GM23338 (cell line): Measurements from ENCODE around the gene JPH4. TPM values are rescaled to one million over a fixed set of nuclear protein-coding genes. Genes with fewer than 3 reads are reported as not detected.

ENCODE experiments used
- ATAC-seq: fragments of 200-7000 bp; cut with Tn5 transposase; 3 replicates; pipeline ENCODE4 v1.9.1; 2020
- DNase-seq: peaks from one replicate; pipeline ENCODE4 v3.0.0-alpha.2; 2015; ENCODE audit warnings: low spot score
- H2AFZ ChIP-seq: fragments of 200-600 bp; sonication (generic); 2 replicates; pipeline ENCODE4 v1.8.0; 2016; ENCODE audit warnings: antibody characterized with exemption, mild to moderate bottlenecking, moderate library complexity
- H3F3A ChIP-seq: fragments of 200-600 bp; sonication (generic); replicated peaks from 2 replicates; pipeline ENCODE4 v1.8.0; 2017; ENCODE audit warnings: antibody characterized with exemption, mixed run types, low read depth
- H3K27ac ChIP-seq: fragments of 200-600 bp; sonication (generic); 2 replicates; pipeline ENCODE4 v1.6.1; 2016; ENCODE audit warnings: low read depth
- H3K27me3 ChIP-seq: fragments of 200-600 bp; sonication (generic); 2 replicates; pipeline ENCODE4 v1.8.0; 2016; ENCODE audit warnings: mild to moderate bottlenecking, mixed run types, moderate library complexity; ENCODE audit not compliant: insufficient read depth
- H3K36me3 ChIP-seq: fragments of 200-600 bp; sonication (generic); 2 replicates; pipeline ENCODE4 v1.8.0; 2016; ENCODE audit warnings: mild to moderate bottlenecking; ENCODE audit not compliant: insufficient read depth
- H3K4me1 ChIP-seq: fragments of 200-600 bp; sonication (generic); 2 replicates; pipeline ENCODE4 v1.8.0; 2016; ENCODE audit warnings: mild to moderate bottlenecking, moderate library complexity; ENCODE audit not compliant: insufficient read depth
- H3K4me2 ChIP-seq: fragments of 200-600 bp; sonication (generic); 2 replicates; pipeline ENCODE4 v1.7.1; 2017; ENCODE audit warnings: mixed run types
- H3K4me3 ChIP-seq: fragments of 200-600 bp; sonication (generic); 2 replicates; pipeline ENCODE4 v1.6.1; 2016; ENCODE audit warnings: mixed run types
- H3K79me2 ChIP-seq: fragments of 200-600 bp; sonication (generic); replicated peaks from 2 replicates; pipeline ENCODE4 v1.8.0; 2017; ENCODE audit warnings: mild to moderate bottlenecking; ENCODE audit not compliant: insufficient read depth
- H3K9me2 ChIP-seq: fragments of 200-600 bp; sonication (generic); 2 replicates; pipeline ENCODE4 v1.8.0; 2017; ENCODE audit not compliant: insufficient read depth
- H4K20me1 ChIP-seq: fragments of 200-600 bp; sonication (generic); replicated peaks from 2 replicates; pipeline ENCODE4 v1.8.0; 2017; ENCODE audit warnings: mild to moderate bottlenecking; ENCODE audit not compliant: insufficient read depth
- H3K27ac Mint-ChIP-seq: 2 replicates; pipeline ENCODE4 v1.8.0; 2020; ENCODE audit warnings: inconsistent platforms, mild to moderate bottlenecking, moderate library complexity, mixed read lengths
- H3K27me3 Mint-ChIP-seq: 3 replicates; pipeline ENCODE4 v1.8.0; 2022; ENCODE audit warnings: low read depth, mild to moderate bottlenecking, moderate library complexity, mixed read lengths, inconsistent platforms; ENCODE audit not compliant: insufficient read depth, poor library complexity
- H3K36me3 Mint-ChIP-seq: 3 replicates; pipeline ENCODE4 v1.8.0; 2021; ENCODE audit warnings: low read depth, mild to moderate bottlenecking, inconsistent platforms, moderate library complexity, mixed read lengths
- H3K4me1 Mint-ChIP-seq: 3 replicates; pipeline ENCODE4 v1.8.0; 2020; ENCODE audit warnings: mild to moderate bottlenecking, inconsistent platforms, mixed read lengths
- H3K4me3 Mint-ChIP-seq: 3 replicates; pipeline ENCODE4 v1.8.0; 2021; ENCODE audit warnings: moderate library complexity, mild to moderate bottlenecking, inconsistent platforms, mixed read lengths
- H3K9me3 Mint-ChIP-seq: 3 replicates; pipeline ENCODE4 v1.8.0; 2020; ENCODE audit warnings: moderate library complexity, mild to moderate bottlenecking, inconsistent platforms, mixed read lengths
- CREB1 ChIP-seq: fragments of 250-450 bp; sonication (Bioruptor Pico); IDR thresholded peaks from 2 replicates; pipeline ENCODE4 v1.5.0; 2020; ENCODE audit warnings: low read depth, mild to moderate bottlenecking, moderate library complexity
- CTCF ChIP-seq, 2 experiments: fragments of 200-600 bp in 1 of 2; sonication (generic) in 1 of 2; conservative IDR thresholded peaks; 2 replicates each; pipeline versions ENCODE4 v1.5.1 to v1.6.1; 2016 to 2017; ENCODE audit warnings: antibody characterized with exemption in 2 of 2, low read depth in 2 of 2, mild to moderate bottlenecking in 2 of 2, moderate library complexity in 1 of 2
- ETS1 ChIP-seq: IDR thresholded peaks from 2 replicates; pipeline ENCODE4 v1.6.1; 2016; ENCODE audit warnings: antibody characterized with exemption
- EZH2 ChIP-seq: fragments of 200-600 bp; sonication (generic); IDR thresholded peaks from one replicate; pipeline ENCODE4 v1.8.0; 2017; ENCODE audit warnings: antibody characterized with exemption, mild to moderate bottlenecking, low read depth; ENCODE audit not compliant: unreplicated experiment
- EZH2phosphoT487 ChIP-seq: fragments of 200-600 bp; sonication (generic); IDR thresholded peaks from one replicate; pipeline ENCODE4 v1.8.1; 2018; ENCODE audit warnings: antibody characterized with exemption; ENCODE audit not compliant: unreplicated experiment
- JUNB ChIP-seq: IDR thresholded peaks from one replicate; pipeline ENCODE4 v1.6.1; 2016; ENCODE audit warnings: antibody characterized with exemption; ENCODE audit not compliant: unreplicated experiment
- NANOG ChIP-seq: IDR thresholded peaks from 2 replicates; pipeline ENCODE4 v1.6.1; 2016; ENCODE audit warnings: antibody characterized with exemption, borderline replicate concordance
- POLR2AphosphoS5 ChIP-seq: IDR thresholded peaks from 2 replicates; pipeline ENCODE4 v1.6.1; 2016; ENCODE audit warnings: antibody characterized with exemption, low read depth
- REST ChIP-seq: IDR thresholded peaks from one replicate; pipeline ENCODE4 v1.6.1; 2018; ENCODE audit warnings: antibody characterized with exemption; ENCODE audit not compliant: unreplicated experiment
- STAT1 ChIP-seq: IDR thresholded peaks from one replicate; pipeline ENCODE4 v1.6.1; 2016; ENCODE audit warnings: antibody characterized with exemption; ENCODE audit not compliant: unreplicated experiment
- ZNF114 ChIP-seq: fragments of 250-450 bp; sonication (Bioruptor Pico); IDR thresholded peaks from 2 replicates; pipeline ENCODE4 v1.5.0; 2020; ENCODE audit warnings: mild to moderate bottlenecking, moderate library complexity
- ZNF462 ChIP-seq: fragments of 250-450 bp; sonication (Bioruptor Pico); IDR thresholded peaks from 2 replicates; pipeline ENCODE4 v1.5.0; 2020; ENCODE audit warnings: mild to moderate bottlenecking, moderate library complexity
- polyA plus RNA-seq: library from polyadenylated mRNA; unstranded; fragments of >200 nt; fragmentation: Nextera tagmentation; extraction: Ambion mirVana; gene quantifications from 2 replicates; pipeline ENCODE4 v1.2.1, GENCODE V29; 2016
- total RNA-seq: library from RNA; depleted of rRNA; stranded (reverse); fragments of >200 nt; shearing (Covaris generic); gene quantifications from 2 replicates; pipeline ENCODE4 v1.2.3, GENCODE V29; 2014

The JPH4 gene
- total and polyA plus RNA-seq, 2 experiments from 2014 or later: 11.0 to 29.9 TPM

GRCh38 chr14:23618415-23618988 lies 39.9 kb upstream of the JPH4 start:
- H2AFZ ChIP-seq: no peak overlapping the region
- ATAC-seq: no peak
- H3K36me3 Mint-ChIP-seq: peaks cover 3% of the 10 kb centered on the region; the same call in 2 of the 3 replicates
- no peak for DNase-seq
- peaks cover 7% of the 10 kb centered on the region for H3K27me3 Mint-ChIP-seq
- H3K79me2 ChIP-seq: no peaks in the 10 kb centered on the region
- no peak overlapping the region for H3K27ac ChIP-seq
- no peak overlapping the region for H3K27ac Mint-ChIP-seq
- peaks cover 19% of the 10 kb centered on the region for H3K9me3 Mint-ChIP-seq
- H3K4me3 ChIP-seq: no peak overlapping the region
- no peak overlapping the region for H3K4me3 Mint-ChIP-seq
- no peaks in the 10 kb centered on the region for H3F3A ChIP-seq
- H3K36me3 ChIP-seq: no peaks in the 10 kb centered on the region
- TF ChIP-seq ZNF462: no peak
- TF ChIP-seq CREB1 (CRISPR knock-in tag): no peak
- TF ChIP-seq ZNF114 (CRISPR knock-in tag): no peak
- TF ChIP-seq NANOG: no peak
- no peak for TF ChIP-seq EZH2phosphoT487
- no peak for TF ChIP-seq EZH2
- no peak for TF ChIP-seq POLR2AphosphoS5
- no peak for TF ChIP-seq JUNB
- no peak for TF ChIP-seq REST
- TF ChIP-seq STAT1: no peak
- TF ChIP-seq CTCF (conservative IDR thresholded peaks at IDR 0.05; ENCODE audit: low read depth in 2 of 2): no peak
- no peak for TF ChIP-seq ETS1
- no peak overlapping the region for H3K4me2 ChIP-seq
- H3K27me3 ChIP-seq: no peaks in the 10 kb centered on the region
- H3K9me2 ChIP-seq: 0 out of 2 replicates have a peak, but pooled peaks cover 3% of the 10 kb centered on the region
- no peaks in the 10 kb centered on the region for H3K4me1 ChIP-seq
- H3K4me1 Mint-ChIP-seq: no peaks in the 10 kb centered on the region
- no peaks in the 10 kb centered on the region for H4K20me1 ChIP-seq
